Mucosa of rectum (tissue), 2 donors: ENCODE results near the gene ZNF597.

ENCODE experiments used
- H3K27ac ChIP-seq, 2 donors: one replicate each; pipeline ENCODE4 v1.7.0; 2013; ENCODE audit warnings: inconsistent platforms in 2 of 2, low read depth in 2 of 2, low read length in 2 of 2
- H3K27me3 ChIP-seq, 2 donors: one replicate each; pipeline ENCODE4 v1.7.0; 2013; ENCODE audit warnings: low read length in 2 of 2; ENCODE audit not compliant: control insufficient read depth in 2 of 2, insufficient read depth in 2 of 2
- H3K36me3 ChIP-seq, 2 donors: one replicate each; pipeline ENCODE4 v1.7.0; 2013; ENCODE audit warnings: low read length in 2 of 2; ENCODE audit not compliant: control insufficient read depth in 2 of 2, insufficient read depth in 2 of 2
- H3K4me1 ChIP-seq, 2 donors: one replicate each; pipeline ENCODE4 v1.7.0; 2013; ENCODE audit warnings: low read length in 2 of 2, mild to moderate bottlenecking in 1 of 2; ENCODE audit not compliant: control insufficient read depth in 2 of 2, insufficient read depth in 2 of 2
- H3K4me3 ChIP-seq, 2 donors: one replicate each; pipeline ENCODE4 v1.7.0; 2013; ENCODE audit warnings: low read length in 2 of 2
- H3K9ac ChIP-seq, 2 donors: one replicate each; pipeline ENCODE4 v1.7.0; 2013; ENCODE audit warnings: low read length in 2 of 2, low read depth in 1 of 2, mild to moderate bottlenecking in 1 of 2
- H3K9me3 ChIP-seq, 2 donors: one replicate each; pipeline ENCODE4 v1.7.0; 2013; ENCODE audit warnings: low read length in 2 of 2; ENCODE audit not compliant: control insufficient read depth in 2 of 2
- donor health status: healthy.
- donor health status: Normal muscosa, but diverticular disease.

The ZNF597 gene

GRCh38 chr16:3454631-3455147 is 11.4 kb upstream of the ZNF597 start:
- no peak overlapping the region for H3K9ac ChIP-seq
- H3K9me3 ChIP-seq: no peaks in the 10 kb centered on the region
- H3K4me1 ChIP-seq: peaks cover 23 to 27% of the 10 kb centered on the region in 2 donors
- H3K4me3 ChIP-seq: no peak overlapping the region
- H3K27me3 ChIP-seq: no peaks in the 10 kb centered on the region
- H3K36me3 ChIP-seq: no peaks in the 10 kb centered on the region
- H3K27ac ChIP-seq: no peak overlapping the region

- H3K36me3 ChIP-seq: no peaks in the 10 kb centered on the region
- no peaks in the 10 kb centered on the region for H3K27me3 ChIP-seq
- H3K4me1 ChIP-seq: peaks cover 17 to 21% of the 10 kb centered on the region in 2 donors
- H3K9ac ChIP-seq: no peak overlapping the region
- no peaks in the 10 kb centered on the region for H3K9me3 ChIP-seq
- H3K27ac ChIP-seq: no peak overlapping the region
- no peak overlapping the region for H3K4me3 ChIP-seq
Measured at GRCh38 chr16:3454093-3454492, 10.8 kb upstream of the ZNF597 start.

GRCh38 chr16:3444032-3444388 is 706 bp upstream of the ZNF597 start:
- Histone ChIP-seq H3K27me3 (no peaks in the 10 kb centered on the region), H3K9ac (peak overlapping the region; percentile 73 to 77), H3K27ac (peak overlapping the region; percentile 80 to 82), H3K4me3 (peak overlapping the region; percentile 68 to 84), H3K9me3 (peaks cover 0 to 4% of the 10 kb centered on the region in 2 donors), H3K36me3 (peaks cover 3 to 11% of the 10 kb centered on the region in 2 donors), H3K4me1 (peaks cover 8 to 12% of the 10 kb centered on the region in 2 donors)

DNA sequence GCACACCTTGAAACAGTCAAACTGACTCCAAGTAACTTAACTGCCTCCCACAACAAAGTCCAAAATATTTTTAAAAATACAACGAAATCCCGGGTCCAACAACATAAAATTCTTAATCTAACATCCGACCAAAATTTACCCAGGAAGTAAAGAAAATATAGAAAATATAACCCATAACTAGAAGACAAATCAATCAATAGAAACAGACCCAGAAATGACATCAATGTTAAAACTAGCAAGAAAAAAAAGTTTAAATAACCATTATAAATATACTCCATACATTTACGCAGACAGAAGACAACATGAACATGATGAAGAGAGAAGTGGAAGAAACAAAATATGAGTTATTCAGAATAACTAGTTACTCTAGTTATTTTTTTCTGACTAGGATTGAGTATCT is 3.7 kb downstream of the ZNF597 start:
- no peak overlapping the region for H3K27ac ChIP-seq

DNA sequence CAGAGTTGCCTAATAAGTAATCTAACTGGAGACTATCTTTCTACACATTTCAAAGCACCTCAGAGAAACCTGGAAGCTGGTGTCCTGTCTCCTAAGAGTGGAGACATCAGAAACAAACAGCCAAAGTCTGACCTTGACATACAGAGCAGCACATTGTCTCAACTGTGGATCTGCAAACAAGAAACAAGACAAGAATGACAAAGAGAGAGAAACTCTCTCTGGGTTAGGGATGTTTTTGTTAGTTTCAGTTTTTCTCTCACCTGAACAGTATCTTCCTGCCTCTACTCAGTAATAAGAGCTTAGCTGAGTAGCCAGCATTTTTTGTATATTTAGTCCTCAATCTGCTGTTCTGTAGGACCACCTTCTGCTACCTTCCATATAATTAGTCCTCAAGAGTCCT is 8.9 kb downstream of the ZNF597 start:
- H3K27me3 ChIP-seq: peaks cover 0 to 4% of the 10 kb centered on the region in 2 donors
- no peaks in the 10 kb centered on the region for H3K4me1 ChIP-seq
- no peak overlapping the region for H3K9ac ChIP-seq
- no peak overlapping the region for H3K4me3 ChIP-seq
- H3K36me3 ChIP-seq: peaks cover 0 to 8% of the 10 kb centered on the region in 2 donors
- peaks cover 0 to 2% of the 10 kb centered on the region in 2 donors for H3K9me3 ChIP-seq
- no peak overlapping the region for H3K27ac ChIP-seq

More for the DNA sequence above, 3.7 kb downstream of the ZNF597 start:
- Histone ChIP-seq H3K4me1 (peaks cover 7 to 8% of the 10 kb centered on the region in 2 donors), H3K9ac (no peak overlapping the region), H3K36me3 (peaks cover 0 to 12% of the 10 kb centered on the region in 2 donors), H3K27me3 (peaks cover 0 to 4% of the 10 kb centered on the region in 2 donors), H3K9me3 (peaks cover 0 to 4% of the 10 kb centered on the region in 2 donors), H3K4me3 (no peak overlapping the region)

DNA sequence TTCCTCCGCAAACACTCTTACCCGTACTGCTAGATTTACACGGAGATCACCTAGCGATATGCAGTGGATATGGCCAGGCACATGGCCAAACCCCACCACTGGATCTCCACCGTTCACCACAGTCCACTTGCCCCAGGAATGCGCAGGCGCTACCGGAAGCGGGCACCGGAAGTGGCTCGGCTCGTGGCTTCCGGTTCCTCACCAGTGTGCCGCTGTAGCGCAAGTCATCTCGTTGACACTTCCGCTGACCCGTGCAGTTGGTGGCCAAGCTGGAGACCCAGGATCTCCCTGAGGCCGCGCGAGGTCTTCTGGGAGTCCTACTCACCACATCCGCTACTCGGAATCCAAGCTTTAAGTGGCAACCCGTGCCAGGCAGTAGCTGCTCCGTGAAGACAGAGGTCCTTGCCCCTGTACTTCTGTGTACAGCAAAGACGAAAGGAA is 11.5 kb downstream of the ZNF597 start:
- Histone ChIP-seq H3K27ac (no peak overlapping the region), H3K9me3 (no peaks in the 10 kb centered on the region), H3K36me3 (peaks cover 0 to 3% of the 10 kb centered on the region in 2 donors), H3K9ac (no peak overlapping the region), H3K27me3 (no peaks in the 10 kb centered on the region), H3K4me1 (no peaks in the 10 kb centered on the region), H3K4me3 (peak overlapping the region; percentile 28 to 50)

- Histone ChIP-seq H3K9me3 (peaks cover 10 to 31% of the 10 kb centered on the region in 2 donors), H3K9ac (no peak overlapping the region), H3K36me3 (peaks cover 2% of the 10 kb centered on the region in 2 donors), H3K4me1 (no peaks in the 10 kb centered on the region), H3K4me3 (no peak overlapping the region), H3K27ac (no peak overlapping the region), H3K27me3 (no peaks in the 10 kb centered on the region)
Measured at GRCh38 chr16:3413730-3414379, 29.4 kb downstream of the ZNF597 start.

DNA sequence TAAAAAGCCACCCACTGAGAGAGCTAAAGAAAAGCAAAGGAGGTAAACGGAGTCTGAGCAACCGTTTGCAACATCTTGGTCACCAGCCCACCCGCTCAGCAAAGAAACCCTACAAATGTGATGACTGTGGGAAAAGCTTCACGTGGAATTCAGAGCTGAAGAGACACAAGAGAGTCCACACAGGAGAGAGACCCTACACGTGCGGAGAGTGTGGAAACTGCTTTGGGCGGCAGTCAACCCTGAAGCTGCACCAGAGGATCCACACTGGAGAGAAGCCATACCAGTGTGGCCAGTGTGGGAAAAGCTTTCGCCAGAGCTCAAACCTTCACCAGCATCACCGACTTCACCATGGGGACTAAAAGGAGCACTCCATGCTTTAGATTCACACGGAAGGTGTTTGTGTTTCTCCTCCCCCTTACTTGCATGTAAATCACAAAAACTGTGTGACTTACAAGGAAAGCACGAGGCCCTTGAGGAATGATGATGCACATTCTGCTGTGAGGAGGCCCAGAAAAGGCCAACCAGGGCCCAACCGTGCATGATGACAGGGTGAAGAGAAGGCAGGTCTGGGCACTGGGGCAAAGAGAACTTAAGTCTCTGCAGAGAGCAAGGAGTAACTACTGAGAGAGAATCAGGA is 34.6 kb downstream of the ZNF597 start:
- H3K9me3 ChIP-seq: peaks cover 42 to 54% of the 10 kb centered on the region in 2 donors
- H3K27ac ChIP-seq: no peak overlapping the region
- H3K36me3 ChIP-seq: peaks cover 38 to 50% of the 10 kb centered on the region in 2 donors
- no peaks in the 10 kb centered on the region for H3K4me1 ChIP-seq
- no peaks in the 10 kb centered on the region for H3K27me3 ChIP-seq
- H3K4me3 ChIP-seq: peak overlapping the region; percentile 1 to 14
- no peak overlapping the region for H3K9ac ChIP-seq

- H3K9me3 ChIP-seq: peaks cover 11 to 14% of the 10 kb centered on the region in 2 donors
- H3K27ac ChIP-seq: peak overlapping the region; percentile 78 to 87
- H3K9ac ChIP-seq: peak overlapping the region; percentile 85 to 93
- no peaks in the 10 kb centered on the region for H3K27me3 ChIP-seq
- peaks cover 34 to 37% of the 10 kb centered on the region in 2 donors for H3K36me3 ChIP-seq
- H3K4me3 ChIP-seq: peak overlapping the region; percentile 91 to 94
- peaks cover 9 to 12% of the 10 kb centered on the region in 2 donors for H3K4me1 ChIP-seq
Measured at GRCh38 chr16:3401719-3402397, 41.4 kb downstream of the ZNF597 start.
